Stomach smooth muscle (tissue), 2 donors: Measurements from ENCODE around the gene CCNY.
A peak's percentile ranks its signal among the peaks of the same experiment; 100 is the strongest.

ENCODE experiments used
- H3K27ac ChIP-seq: one replicate; pipeline ENCODE4 v1.7.0; 2013; ENCODE audit warnings: mild to moderate bottlenecking, low read length, inconsistent platforms
- H3K27me3 ChIP-seq, 2 donors: one replicate each; pipeline ENCODE4 v1.7.0; 2013; ENCODE audit warnings: low read length in 2 of 2; ENCODE audit not compliant: insufficient read depth in 2 of 2, control insufficient read depth in 1 of 2
- H3K36me3 ChIP-seq, 2 donors: one replicate each; pipeline ENCODE4 v1.7.0; 2013; ENCODE audit warnings: low read length in 2 of 2; ENCODE audit not compliant: control insufficient read depth in 2 of 2, insufficient read depth in 2 of 2
- H3K4me1 ChIP-seq: one replicate; pipeline ENCODE4 v1.7.0; 2013; ENCODE audit warnings: low read length; ENCODE audit not compliant: control insufficient read depth, insufficient read depth
- H3K4me3 ChIP-seq, 2 donors: one replicate each; pipeline ENCODE4 v1.7.0; 2013; ENCODE audit warnings: low read length in 2 of 2
- H3K9ac ChIP-seq, 2 donors: one replicate each; pipeline ENCODE4 v1.7.0; 2013; ENCODE audit warnings: low read length in 2 of 2, mild to moderate bottlenecking in 1 of 2
- H3K9me3 ChIP-seq, 2 donors: one replicate each; pipeline ENCODE4 v1.7.0; 2013; ENCODE audit warnings: low read length in 2 of 2; ENCODE audit not compliant: control insufficient read depth in 2 of 2
- donor health status: healthy.
- donor health status: Pancreatic carcinoma.

The CCNY gene

GRCh38 chr10:35316218-35316967 is 19.9 kb upstream of the CCNY start:
- H3K27ac ChIP-seq, result no peak overlapping the region
- H3K9ac ChIP-seq, result no peak overlapping the region
- H3K4me1 ChIP-seq, result no peaks in the 10 kb centered on the region
- H3K4me3 ChIP-seq, result no peak overlapping the region
- no peaks in the 10 kb centered on the region for H3K9me3 ChIP-seq
- no peaks in the 10 kb centered on the region for H3K27me3 ChIP-seq
- H3K36me3 ChIP-seq, result peaks cover 6 to 8% of the 10 kb centered on the region in 2 donors

DNA sequence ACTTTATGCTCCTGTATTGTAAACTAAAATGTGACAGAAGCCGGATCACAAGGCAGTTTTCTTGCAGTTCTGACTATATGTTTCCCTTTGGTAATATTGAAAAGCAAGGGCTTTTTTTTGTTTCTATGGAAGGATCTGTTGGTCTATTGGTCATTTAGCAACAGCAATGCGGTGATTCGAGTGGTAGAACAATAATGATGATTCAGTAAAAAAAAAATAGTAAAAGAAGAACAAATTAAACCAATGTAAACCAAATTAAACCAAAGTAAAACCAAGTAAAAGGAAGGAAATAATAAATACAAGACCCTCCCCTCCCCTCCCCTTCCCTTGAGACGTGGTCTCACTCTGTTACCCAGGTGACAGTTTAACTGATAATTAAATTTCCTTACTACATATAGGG is 17.8 kb upstream of the CCNY start:
- Histone ChIP-seq H3K9me3 (no peaks in the 10 kb centered on the region), H3K36me3 (peaks cover 6 to 8% of the 10 kb centered on the region in 2 donors), H3K4me3 (no peak overlapping the region), H3K27ac (no peak overlapping the region), H3K9ac (no peak overlapping the region), H3K27me3 (no peaks in the 10 kb centered on the region), H3K4me1 (no peaks in the 10 kb centered on the region)

GRCh38 chr10:35320341-35320740 is 16.0 kb upstream of the CCNY start:
- no peak overlapping the region for H3K4me3 ChIP-seq
- peaks cover 5 to 6% of the 10 kb centered on the region in 2 donors for H3K36me3 ChIP-seq
- H3K9ac ChIP-seq, result no peak overlapping the region
- no peak overlapping the region for H3K27ac ChIP-seq
- H3K4me1 ChIP-seq, result no peaks in the 10 kb centered on the region
- no peaks in the 10 kb centered on the region for H3K27me3 ChIP-seq
- no peaks in the 10 kb centered on the region for H3K9me3 ChIP-seq

DNA sequence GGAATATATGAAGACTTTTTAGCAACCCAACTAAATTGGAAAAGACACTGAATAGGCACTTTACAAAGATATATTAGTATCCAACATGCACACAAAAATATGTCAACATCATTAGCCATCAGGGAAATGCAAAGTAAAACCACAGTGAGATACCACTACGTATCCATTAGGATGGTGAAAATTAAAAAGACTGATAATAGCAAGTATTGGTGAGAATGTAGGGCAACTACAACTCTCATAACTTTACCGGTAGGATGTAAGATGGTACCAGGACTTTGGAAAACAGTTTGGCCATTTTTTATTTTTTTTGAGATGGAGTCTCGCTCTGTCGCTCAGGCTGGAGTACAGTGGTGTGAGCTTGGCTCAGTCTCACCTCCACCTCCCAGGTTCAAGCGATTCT is 13.7 kb upstream of the CCNY start:
- H3K36me3 ChIP-seq, result peaks cover 3 to 5% of the 10 kb centered on the region in 2 donors
- no peaks in the 10 kb centered on the region for H3K27me3 ChIP-seq
- H3K4me1 ChIP-seq, result peaks cover 4% of the 10 kb centered on the region
- H3K4me3 ChIP-seq, result no peak overlapping the region
- H3K9ac ChIP-seq, result no peak overlapping the region
- no peaks in the 10 kb centered on the region for H3K9me3 ChIP-seq
- no peak overlapping the region for H3K27ac ChIP-seq

- Histone ChIP-seq H3K9me3 (no peaks in the 10 kb centered on the region), H3K4me3 (no peak overlapping the region), H3K27me3 (no peaks in the 10 kb centered on the region), H3K9ac (no peak overlapping the region), H3K4me1 (peaks cover 11% of the 10 kb centered on the region), H3K27ac (no peak overlapping the region), H3K36me3 (peaks cover 0 to 5% of the 10 kb centered on the region in 2 donors)
Observed at GRCh38 chr10:35324196-35324595, 12.1 kb upstream of the CCNY start.

GRCh38 chr10:35326466-35327235 is 9.7 kb upstream of the CCNY start:
- Histone ChIP-seq H3K27me3 (no peaks in the 10 kb centered on the region), H3K36me3 (peaks cover 0 to 2% of the 10 kb centered on the region in 2 donors), H3K4me3 (no peak overlapping the region), H3K27ac (no peak overlapping the region), H3K4me1 (peaks cover 23% of the 10 kb centered on the region), H3K9ac (no peak overlapping the region), H3K9me3 (no peaks in the 10 kb centered on the region)

DNA sequence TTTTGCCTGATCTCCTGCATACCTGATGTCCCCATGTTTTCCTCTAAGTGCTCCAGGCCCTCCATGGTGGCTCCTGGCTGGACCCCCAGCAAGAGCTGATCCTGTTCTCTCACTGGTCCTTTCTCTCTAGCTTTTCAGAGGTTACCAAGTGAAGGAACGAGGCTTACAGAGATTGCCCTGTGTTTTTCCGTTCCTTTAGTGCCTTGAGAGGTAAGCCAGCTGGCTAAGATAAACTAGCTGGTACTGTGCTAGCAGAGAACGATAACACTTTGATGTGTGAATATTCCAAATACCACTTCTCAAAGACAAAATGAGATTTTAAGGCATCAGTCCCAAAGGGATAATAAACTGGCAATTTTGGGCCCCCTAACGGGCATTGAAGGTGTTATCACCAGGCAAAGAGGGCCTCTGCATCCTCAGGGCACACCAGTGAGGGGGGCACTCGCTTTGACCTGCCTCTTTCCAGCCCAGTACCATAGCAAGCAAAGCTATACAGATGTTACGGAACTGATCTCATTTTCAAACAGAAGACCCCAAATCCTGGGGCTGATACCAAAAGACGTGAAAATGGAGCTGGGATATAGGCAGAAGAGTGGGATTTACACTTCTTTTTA is 8.4 kb upstream of the CCNY start:
- Histone ChIP-seq H3K4me3 (no peak overlapping the region), H3K27ac (peak overlapping the region; percentile 38), H3K9me3 (no peaks in the 10 kb centered on the region), H3K27me3 (no peaks in the 10 kb centered on the region), H3K9ac (no peak overlapping the region), H3K36me3 (peaks cover under 1 to 2% of the 10 kb centered on the region in 2 donors), H3K4me1 (peaks cover 27% of the 10 kb centered on the region)

DNA sequence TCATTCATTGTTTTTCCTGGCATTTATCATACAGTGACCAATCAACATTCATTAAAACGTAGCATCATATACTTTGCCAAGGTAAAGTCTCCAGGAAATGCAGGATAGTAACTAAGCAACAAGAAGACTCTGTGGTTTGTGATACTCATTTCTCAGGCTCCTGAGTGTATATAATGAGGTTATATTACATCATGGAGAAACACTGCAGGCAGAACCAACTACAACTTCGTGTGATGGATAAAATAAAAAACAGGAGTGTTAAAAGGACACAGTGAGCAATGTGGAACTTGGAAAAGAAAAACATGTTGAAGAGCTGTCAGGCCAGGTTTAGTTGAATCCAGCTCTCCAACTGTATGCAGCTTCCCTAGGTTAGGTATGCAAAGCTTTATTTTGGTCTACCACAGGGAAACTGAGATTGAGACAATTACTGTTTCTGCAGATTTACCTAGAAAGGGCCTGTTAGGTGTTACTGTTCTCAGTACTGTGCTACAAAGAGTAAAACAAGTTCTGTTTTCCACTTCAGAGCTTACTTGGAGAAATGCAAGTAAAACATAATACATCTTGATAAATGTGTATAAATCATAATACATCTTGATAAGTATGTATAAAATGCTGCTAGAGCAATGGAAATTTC is 7.8 kb upstream of the CCNY start:
- Histone ChIP-seq H3K9ac (no peak overlapping the region), H3K27me3 (no peaks in the 10 kb centered on the region), H3K4me1 (peaks cover 33% of the 10 kb centered on the region), H3K9me3 (no peaks in the 10 kb centered on the region), H3K27ac (no peak overlapping the region), H3K4me3 (no peak overlapping the region), H3K36me3 (peaks cover 2% of the 10 kb centered on the region in 2 donors)

DNA sequence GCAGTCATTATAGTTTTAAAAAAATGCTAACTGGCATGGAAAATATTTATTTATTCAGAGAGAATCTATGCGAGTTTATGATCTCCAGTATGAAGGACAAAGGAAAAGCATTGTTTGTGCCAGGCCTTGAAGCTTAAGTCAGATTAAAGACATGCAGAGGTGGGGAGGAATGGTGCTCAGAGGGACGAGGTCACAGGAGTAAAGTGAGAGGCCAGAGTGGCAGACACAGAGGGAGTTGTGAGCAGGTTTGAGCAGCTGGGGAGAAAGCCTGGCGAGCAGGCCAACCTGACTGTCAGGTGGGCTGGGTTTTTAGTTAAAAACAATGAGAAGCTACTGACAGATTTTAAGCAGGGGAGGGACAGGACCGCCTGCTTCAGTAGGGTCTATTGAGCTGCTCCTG is 6.8 kb upstream of the CCNY start:
- Histone ChIP-seq H3K36me3 (peaks cover 0 to 2% of the 10 kb centered on the region in 2 donors), H3K9ac (no peak overlapping the region), H3K4me1 (peaks cover 42% of the 10 kb centered on the region), H3K27ac (peak overlapping the region; percentile 70), H3K9me3 (no peaks in the 10 kb centered on the region), H3K27me3 (no peaks in the 10 kb centered on the region), H3K4me3 (no peak overlapping the region)

DNA sequence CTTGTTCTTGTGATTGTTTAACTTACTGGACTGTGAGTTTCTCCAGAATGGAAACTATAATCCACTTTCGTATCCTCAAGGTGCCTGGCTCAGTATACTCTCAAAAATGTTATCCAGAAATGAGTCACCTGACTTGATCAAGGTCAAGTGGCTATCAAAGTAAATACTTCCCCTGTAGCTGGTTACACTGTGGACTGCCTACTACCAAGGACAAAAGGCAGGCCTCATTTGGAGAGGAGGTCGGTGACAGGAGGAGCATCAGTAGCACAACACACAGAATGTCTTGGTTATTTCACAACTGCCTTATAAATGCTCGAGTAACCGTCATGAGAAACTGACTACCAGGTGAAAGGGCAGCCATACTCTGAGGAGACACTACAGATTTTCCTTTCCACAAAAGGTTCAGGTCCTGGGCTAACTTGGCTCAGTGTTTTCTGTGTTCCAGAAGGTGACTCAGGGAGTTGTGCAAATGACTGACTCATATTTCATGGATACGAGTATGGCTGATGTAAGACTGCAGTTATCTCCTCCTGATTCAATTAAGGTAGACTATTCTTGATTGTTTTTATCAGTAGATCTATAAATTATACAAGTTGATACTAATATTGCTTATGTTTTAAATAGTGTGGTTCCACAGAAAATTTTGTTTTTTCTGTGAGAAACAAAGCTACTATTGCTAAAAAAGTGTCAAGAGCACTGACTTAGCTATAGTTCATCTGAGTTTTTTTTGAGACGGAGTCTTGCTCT is 4.2 kb upstream of the CCNY start:
- peak overlapping the region; percentile 70 for H3K27ac ChIP-seq

More for the DNA sequence above, 4.2 kb upstream of the CCNY start:
- H3K4me3 ChIP-seq, result peak overlapping the region in 1 of 2 donors; percentile 40
- no peaks in the 10 kb centered on the region for H3K9me3 ChIP-seq
- peaks cover 0 to 2% of the 10 kb centered on the region in 2 donors for H3K36me3 ChIP-seq
- peaks cover 47% of the 10 kb centered on the region for H3K4me1 ChIP-seq
- H3K27me3 ChIP-seq, result no peaks in the 10 kb centered on the region
- H3K9ac ChIP-seq, result peak overlapping the region; percentile 23 to 29
